MM.1S (cell line): ENCODE results near the gene HSPG2.

Experiments
- DNase-seq: peaks from one replicate; pipeline ENCODE4 v3.0.0-alpha.2; 2015
- H2AFZ ChIP-seq: fragments of 300-600 bp; sonication (generic); 2 replicates; pipeline ENCODE4 v1.6.0; 2016; ENCODE audit warnings: antibody characterized with exemption, low read length
- H3F3A ChIP-seq: fragments of 300-600 bp; sonication (generic); 2 replicates; pipeline ENCODE4 v1.6.1; 2016; ENCODE audit warnings: mild to moderate bottlenecking, antibody characterized with exemption, low read length, moderate library complexity, mixed read lengths; ENCODE audit not compliant: insufficient read depth
- H3K27ac ChIP-seq: fragments of 300-600 bp; sonication (generic); 2 replicates; pipeline ENCODE4 v1.5.1; 2016; ENCODE audit warnings: mild to moderate bottlenecking, low read length
- H3K27me3 ChIP-seq: fragments of 300-600 bp; sonication (generic); replicated peaks from 2 replicates; pipeline ENCODE4 v1.6.0; 2016; ENCODE audit warnings: low read length; ENCODE audit not compliant: insufficient read depth
- H3K36me3 ChIP-seq: fragments of 300-600 bp; sonication (generic); replicated peaks from 2 replicates; pipeline ENCODE4 v1.6.1; 2016; ENCODE audit warnings: mild to moderate bottlenecking, low read length, mixed read lengths; ENCODE audit not compliant: insufficient read depth
- H3K4me1 ChIP-seq: fragments of 300-600 bp; sonication (generic); 2 replicates; pipeline ENCODE4 v1.6.1; 2016; ENCODE audit warnings: low read length, mixed read lengths
- H3K4me2 ChIP-seq: fragments of 300-600 bp; sonication (generic); 2 replicates; pipeline ENCODE4 v1.6.0; 2016; ENCODE audit warnings: low read depth, low read length
- H3K4me3 ChIP-seq: fragments of 300-600 bp; sonication (generic); 2 replicates; pipeline ENCODE4 v1.5.1; 2016; ENCODE audit warnings: low read length, mixed read lengths
- H3K79me2 ChIP-seq: fragments of 300-600 bp; sonication (generic); 2 replicates; pipeline ENCODE4 v1.6.1; 2016; ENCODE audit warnings: mixed run types, low read length, mixed read lengths
- H3K9ac ChIP-seq: fragments of 300-600 bp; sonication (generic); 2 replicates; pipeline ENCODE4 v1.6.1; 2016; ENCODE audit warnings: low read length, mixed read lengths
- H3K9me2 ChIP-seq: fragments of 300-600 bp; sonication (generic); replicated peaks from 2 replicates; pipeline ENCODE4 v1.6.1; 2016; ENCODE audit warnings: mild to moderate bottlenecking, low read length, mixed read lengths; ENCODE audit not compliant: insufficient read depth
- H3K9me3 ChIP-seq: fragments of 300-600 bp; sonication (generic); replicated peaks from 2 replicates; pipeline ENCODE4 v1.6.1; 2016; ENCODE audit warnings: mild to moderate bottlenecking, low read length, mixed read lengths; ENCODE audit not compliant: insufficient read depth
- H4K20me1 ChIP-seq: fragments of 300-600 bp; sonication (generic); 2 replicates; pipeline ENCODE4 v1.6.1; 2016; ENCODE audit warnings: mild to moderate bottlenecking, low read length, moderate library complexity, mixed read lengths; ENCODE audit not compliant: insufficient read depth
- EZH2 ChIP-seq: fragments of 300-600 bp; sonication (generic); optimal IDR thresholded peaks from 2 replicates; pipeline ENCODE3; 2017; ENCODE audit warnings: low read depth, mild to moderate bottlenecking, antibody characterized with exemption, low read length, mixed read lengths
- EZH2phosphoT487 ChIP-seq: fragments of 300-600 bp; sonication (generic); IDR thresholded peaks from 2 replicates; pipeline ENCODE4 v1.6.1; 2018; ENCODE audit warnings: antibody characterized with exemption, low read length
- TF ChIP-seq, protein P1 (sequence below): fragments of 300-600 bp; sonication (generic); IDR thresholded peaks from 2 replicates; pipeline ENCODE4 v1.5.1; 2016; ENCODE audit warnings: antibody characterized with exemption, low read length, mixed read lengths

The HSPG2 gene

DNA sequence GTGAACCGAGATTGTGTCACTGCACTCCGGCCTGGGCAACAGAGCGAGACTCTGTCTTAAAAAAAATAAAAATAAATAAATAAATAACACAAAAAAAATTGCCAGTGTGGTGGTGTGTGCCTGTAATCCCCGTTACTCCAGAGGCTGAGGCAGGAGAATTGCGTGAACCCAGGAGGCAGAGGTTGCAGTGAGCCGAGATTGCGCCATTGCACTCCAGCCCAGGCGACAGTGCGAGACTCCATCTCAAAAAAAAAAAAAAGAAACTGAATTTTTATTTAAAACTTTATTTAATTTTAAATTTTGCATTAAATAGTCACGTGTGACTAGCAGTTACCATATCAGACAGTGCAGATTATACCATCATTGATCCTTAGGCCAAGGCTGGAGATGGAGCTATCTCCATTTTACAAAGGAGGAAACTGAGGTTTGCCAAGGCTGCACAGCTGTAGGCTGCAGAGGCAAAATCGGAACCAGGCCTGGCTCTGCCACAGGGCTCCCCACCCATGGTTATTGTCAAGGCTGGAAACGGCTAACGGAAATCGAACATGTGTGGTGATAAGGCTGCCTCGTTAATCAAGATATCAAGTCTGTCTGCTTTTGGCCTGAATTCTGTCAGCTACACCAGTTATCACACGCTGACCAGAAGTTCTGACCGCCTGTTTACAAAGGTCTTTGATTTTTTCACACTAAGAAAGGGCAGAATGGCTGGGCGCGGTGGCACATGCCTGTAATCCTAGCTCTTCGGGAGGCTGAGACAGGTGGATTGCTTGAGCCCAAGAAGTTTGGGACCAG lies 20.5 kb downstream of the HSPG2 start:
- Histone ChIP-seq H3K79me2 (no peaks in the 10 kb centered on the region), H3K27ac (no peak overlapping the region), H3K4me3 (no peak overlapping the region), H3K27me3 (no peaks in the 10 kb centered on the region), H3K4me2 (no peak overlapping the region), H3K36me3 (no peaks in the 10 kb centered on the region), H3K9me3 (no peaks in the 10 kb centered on the region), H3F3A (no peaks in the 10 kb centered on the region), H3K9me2 (no peaks in the 10 kb centered on the region), H3K9ac (no peak overlapping the region), H2AFZ (no peak overlapping the region), H3K4me1 (no peaks in the 10 kb centered on the region), H4K20me1 (no peaks in the 10 kb centered on the region)
- DNase-seq: no peak
- no peak for TF ChIP-seq EZH2
- no peak for TF ChIP-seq EZH2phosphoT487
- TF ChIP-seq, protein P1, sequence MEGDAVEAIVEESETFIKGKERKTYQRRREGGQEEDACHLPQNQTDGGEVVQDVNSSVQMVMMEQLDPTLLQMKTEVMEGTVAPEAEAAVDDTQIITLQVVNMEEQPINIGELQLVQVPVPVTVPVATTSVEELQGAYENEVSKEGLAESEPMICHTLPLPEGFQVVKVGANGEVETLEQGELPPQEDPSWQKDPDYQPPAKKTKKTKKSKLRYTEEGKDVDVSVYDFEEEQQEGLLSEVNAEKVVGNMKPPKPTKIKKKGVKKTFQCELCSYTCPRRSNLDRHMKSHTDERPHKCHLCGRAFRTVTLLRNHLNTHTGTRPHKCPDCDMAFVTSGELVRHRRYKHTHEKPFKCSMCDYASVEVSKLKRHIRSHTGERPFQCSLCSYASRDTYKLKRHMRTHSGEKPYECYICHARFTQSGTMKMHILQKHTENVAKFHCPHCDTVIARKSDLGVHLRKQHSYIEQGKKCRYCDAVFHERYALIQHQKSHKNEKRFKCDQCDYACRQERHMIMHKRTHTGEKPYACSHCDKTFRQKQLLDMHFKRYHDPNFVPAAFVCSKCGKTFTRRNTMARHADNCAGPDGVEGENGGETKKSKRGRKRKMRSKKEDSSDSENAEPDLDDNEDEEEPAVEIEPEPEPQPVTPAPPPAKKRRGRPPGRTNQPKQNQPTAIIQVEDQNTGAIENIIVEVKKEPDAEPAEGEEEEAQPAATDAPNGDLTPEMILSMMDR: no peak

DNA sequence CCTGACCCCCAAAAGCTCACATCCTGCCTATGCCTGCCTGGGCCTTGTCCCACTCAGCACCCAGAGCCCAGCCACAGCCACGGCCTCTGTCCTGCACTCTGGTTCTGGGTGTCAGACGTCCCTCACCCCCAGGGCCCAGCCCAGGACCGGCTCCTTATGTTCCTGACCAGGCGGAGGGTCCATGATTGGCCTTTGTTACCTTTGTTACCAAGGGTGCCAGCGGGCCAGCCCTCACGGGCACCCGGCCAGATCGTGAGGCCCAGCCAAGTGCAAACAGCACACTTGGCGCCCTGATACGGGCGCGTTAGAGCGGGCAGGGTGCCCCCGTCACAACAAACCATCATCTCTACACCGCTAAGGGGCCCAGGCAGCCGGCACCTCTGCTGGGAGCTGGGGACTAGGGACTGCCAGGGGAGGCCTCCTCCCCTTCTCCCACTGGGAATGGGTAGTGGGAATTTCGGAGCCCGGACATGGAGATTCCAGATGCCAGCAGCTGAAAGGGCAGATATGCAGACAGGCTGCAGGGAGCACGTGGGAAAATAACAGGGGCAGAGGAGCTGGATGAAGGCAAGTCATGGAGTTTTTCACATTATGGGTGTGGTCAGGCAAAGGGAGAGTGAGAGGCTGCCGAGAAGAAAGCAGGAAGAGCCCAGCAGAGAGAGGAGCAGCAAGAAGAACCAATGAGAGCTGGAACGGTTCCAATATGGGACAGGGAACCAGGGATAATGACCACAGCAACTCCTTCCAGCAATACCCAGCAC lies 22.1 kb downstream of the HSPG2 start:
- no peak overlapping the region for H3K27ac ChIP-seq
- no peak for TF ChIP-seq EZH2phosphoT487
- TF ChIP-seq, protein P1: no peak
- no peaks in the 10 kb centered on the region for H3K36me3 ChIP-seq
- no peaks in the 10 kb centered on the region for H3F3A ChIP-seq
- H3K79me2 ChIP-seq: no peaks in the 10 kb centered on the region
- no peak overlapping the region for H3K4me2 ChIP-seq
- no peaks in the 10 kb centered on the region for H3K9me3 ChIP-seq
- no peak for DNase-seq
- no peaks in the 10 kb centered on the region for H3K27me3 ChIP-seq
- no peaks in the 10 kb centered on the region for H4K20me1 ChIP-seq
- no peaks in the 10 kb centered on the region for H3K4me1 ChIP-seq
- H3K9ac ChIP-seq: no peak overlapping the region
- no peaks in the 10 kb centered on the region for H3K9me2 ChIP-seq
- H2AFZ ChIP-seq: no peak overlapping the region
- no peak overlapping the region for H3K4me3 ChIP-seq

DNA sequence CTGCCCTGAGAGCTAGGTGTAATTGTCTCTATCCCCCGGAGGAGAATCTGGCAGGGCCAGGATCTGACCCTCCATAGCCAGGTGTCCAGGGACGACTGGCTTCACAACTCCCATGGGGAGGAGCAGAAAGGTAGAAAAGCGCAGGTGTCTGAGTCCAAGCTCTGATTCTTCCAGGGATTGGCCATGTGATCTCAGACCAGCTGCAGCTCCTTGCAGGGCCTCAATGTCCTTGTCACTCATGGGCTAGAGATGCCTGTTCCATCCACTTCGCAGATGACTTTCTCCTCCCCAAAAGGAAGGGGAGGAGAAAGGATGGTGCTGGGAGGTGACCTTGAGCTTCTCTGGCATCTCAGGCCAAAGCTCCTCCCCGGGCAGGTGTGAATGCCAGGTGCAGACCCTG lies 22.7 kb downstream of the HSPG2 start:
- Histone ChIP-seq H3F3A (no peaks in the 10 kb centered on the region), H3K9me3 (no peaks in the 10 kb centered on the region), H4K20me1 (no peaks in the 10 kb centered on the region), H3K27me3 (no peaks in the 10 kb centered on the region), H3K4me1 (no peaks in the 10 kb centered on the region), H3K36me3 (no peaks in the 10 kb centered on the region), H3K4me2 (no peak overlapping the region), H3K27ac (no peak overlapping the region), H3K9ac (no peak overlapping the region), H3K4me3 (no peak overlapping the region), H3K9me2 (no peaks in the 10 kb centered on the region), H3K79me2 (no peaks in the 10 kb centered on the region), H2AFZ (no peak overlapping the region)
- TF ChIP-seq, protein P1: no peak
- no peak for TF ChIP-seq EZH2
- TF ChIP-seq EZH2phosphoT487: no peak
- no peak for DNase-seq
